HS-5 (cell line): ENCODE data around the gene C5orf22.
A peak's percentile ranks its signal among the peaks of the same experiment; 100 is the strongest.
"Not testable (repeated sequence)": the region's sequence is repeated elsewhere in the genome, so short reads cannot be mapped to it uniquely, and the experiment has no call there.

Experiments
- DNase-seq: peaks from one replicate; pipeline ENCODE4 v3.0.0-alpha.2; 2012; ENCODE audit warnings: low read depth

The C5orf22 gene

DNA sequence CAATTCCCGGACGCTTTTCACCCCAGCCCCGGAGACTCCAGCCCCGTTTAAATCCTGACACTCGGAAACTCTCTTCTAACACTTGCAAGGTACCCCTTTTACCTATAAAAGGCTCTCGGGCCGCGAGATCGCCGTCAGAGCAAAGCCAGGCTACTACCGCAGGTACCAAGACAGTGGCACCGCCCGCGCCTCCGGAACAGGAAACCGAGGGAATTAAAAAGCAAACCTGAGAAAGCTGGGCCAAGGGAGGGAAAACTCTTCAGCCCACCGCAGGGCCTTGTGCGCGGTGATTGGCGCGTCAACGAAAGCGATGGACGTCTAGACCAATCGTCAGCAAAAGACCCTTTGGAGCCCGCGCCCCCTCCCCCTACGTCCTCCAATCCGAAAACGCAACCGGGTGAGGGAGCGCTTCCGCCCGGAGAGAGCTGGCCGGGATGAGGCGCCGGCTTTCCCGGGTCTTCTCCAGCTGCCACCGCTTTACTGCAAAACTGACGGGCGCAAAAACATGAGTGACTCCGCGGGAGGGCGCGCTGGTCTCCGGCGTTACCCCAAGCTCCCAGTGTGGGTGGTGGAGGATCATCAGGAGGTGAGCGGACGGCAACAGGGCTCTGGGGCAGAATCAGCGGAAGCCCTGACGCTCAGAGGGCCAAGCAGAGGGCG, at the start of gene C5orf22, which contains the start of gene DROSHA:
C5orf22 (plus strand) TSS at position 414 of the 660 bp plus-strand sequence; CDS start at position 506, 92 bp downstream.
DROSHA (minus strand) TSS at position 206 of the 660 bp plus-strand sequence. CDS start 3,034 bp downstream, outside the sequence.
- peak; percentile 94 for DNase-seq

DNA sequence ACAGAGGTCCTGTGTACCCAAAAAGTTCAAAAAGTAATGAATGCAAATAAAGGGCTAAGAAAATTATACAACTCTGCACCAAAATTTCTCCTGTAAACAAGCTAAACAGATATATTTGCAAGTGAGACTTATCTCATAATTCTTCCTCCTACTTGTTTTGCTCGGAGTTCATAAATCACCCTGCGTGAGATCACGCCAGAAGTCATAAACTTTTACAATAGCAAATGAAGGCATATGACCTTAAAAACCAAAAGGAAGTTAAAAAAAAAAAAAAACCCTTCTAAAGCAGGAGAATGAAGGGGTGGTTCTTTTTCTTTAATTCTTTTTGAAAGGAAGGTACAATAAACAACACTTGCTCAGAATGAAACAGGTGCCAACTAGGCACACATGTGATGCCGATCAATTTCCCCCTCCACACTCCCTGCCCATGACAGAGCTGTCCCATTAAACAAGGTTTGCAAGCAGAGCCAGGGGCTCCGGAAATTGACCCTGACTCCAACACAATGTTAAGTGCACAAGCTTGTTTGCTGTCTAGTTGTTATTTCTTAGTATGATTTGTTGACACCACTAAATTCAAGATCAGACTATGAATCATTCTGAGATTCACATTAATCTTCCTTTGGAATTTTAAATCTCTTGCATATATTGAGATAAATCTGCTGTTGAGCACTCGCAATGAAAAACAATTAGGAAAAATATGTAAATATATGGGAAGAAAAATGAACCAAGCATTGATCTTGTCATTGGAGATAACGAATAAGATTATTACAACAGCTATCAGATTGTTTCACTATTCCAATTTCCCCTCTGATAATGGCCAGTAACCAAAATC, 46.5 kb upstream of the C5orf22 start:
- DNase-seq = no peak

DNA sequence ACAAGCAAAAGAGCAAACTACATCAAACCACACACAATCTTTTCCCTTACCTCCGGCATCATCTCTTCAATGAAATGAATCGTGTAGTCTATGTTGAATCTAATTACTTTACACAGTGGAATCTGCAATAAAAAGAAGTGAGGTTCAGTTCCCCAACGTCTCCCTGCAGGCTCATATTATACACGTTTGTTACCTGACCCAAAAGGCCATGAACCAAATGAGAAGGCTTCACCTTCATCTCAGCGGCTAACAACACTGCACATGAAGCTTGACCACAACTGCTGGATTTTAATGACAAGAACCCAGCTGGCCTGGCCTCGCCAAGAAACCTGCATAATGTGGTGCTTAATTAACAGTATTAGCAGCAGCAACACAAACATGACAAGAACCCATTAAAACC, 45.7 kb upstream of the C5orf22 start:
- DNase-seq = no peak

DNA sequence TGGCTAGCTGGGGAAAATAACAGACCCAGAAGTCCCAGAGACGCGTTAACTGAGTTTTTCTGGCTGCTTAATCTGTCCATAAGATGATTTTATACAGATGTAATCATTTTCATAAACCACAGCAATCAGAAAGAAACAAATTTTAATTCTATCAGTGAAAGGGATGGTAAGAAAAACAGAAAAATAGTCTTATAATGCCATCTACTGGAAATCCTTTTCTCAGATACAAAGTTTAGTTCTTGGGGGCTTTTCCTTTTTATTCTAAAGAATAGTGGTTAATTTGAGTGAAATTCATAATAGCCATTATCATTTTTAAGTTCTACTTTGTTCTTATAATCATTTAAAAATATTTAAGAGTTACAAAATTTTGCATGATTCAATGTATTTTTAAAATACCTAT, 44.6 kb upstream of the C5orf22 start:
- DNase-seq = no peak

DNA sequence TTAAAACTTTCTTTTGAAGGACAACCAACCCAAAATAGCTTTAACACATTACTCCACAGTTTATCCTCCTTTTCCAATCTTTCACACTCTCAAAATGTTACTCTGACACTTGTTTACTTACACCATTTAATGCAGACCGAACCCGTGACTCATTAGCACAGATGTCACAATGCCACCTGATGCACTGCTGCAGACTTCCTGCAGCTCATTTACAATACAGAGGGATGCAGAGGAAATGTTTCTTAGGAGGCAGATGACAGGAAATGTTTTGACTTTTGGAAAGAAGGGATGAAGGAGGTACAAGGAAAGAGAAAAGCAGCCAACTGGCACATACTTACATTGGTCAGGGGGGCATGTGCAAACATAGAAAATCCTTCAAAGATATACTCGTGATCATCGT, 39.2 kb upstream of the C5orf22 start:
- DNase-seq = no peak

DNA sequence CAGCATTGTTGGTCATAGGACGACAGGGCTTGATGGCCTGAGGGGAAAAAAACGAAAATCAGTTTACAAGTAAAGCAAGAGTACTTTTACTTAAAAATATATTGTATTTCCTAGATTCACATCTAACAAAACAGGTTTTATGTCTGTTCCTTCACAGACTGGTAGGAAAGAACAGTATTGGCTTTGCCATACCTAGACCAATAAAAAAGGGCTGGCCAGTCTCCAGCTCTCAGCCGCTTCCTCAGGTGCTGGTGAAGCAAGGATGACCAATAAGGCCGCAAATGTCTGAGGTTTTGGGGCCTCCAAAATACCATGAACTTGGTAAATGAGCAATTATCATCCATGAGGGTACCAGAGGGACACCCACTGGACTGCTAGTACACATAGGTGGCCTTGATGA, 36.8 kb upstream of the C5orf22 start:
- DNase-seq = no peak

DNA sequence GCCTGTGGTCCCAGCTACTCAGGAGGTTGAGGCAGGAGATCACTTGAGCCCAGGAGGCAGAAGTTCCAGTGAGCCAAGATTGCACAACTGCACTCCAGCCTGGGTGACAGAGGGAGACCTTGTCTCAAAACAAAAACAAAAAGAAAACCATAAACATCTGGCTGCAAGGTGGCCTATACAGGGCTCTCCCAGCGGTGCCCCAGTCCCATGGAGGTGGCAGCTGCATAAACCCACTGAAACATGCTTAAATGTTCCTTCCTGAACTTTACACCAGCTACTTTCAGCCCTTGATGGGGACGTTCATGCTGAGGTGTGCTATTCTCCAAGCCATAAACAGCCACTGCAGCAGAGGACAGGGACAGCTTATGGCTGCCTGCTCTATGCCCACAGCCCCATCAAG, 35.8 kb upstream of the C5orf22 start:
- no peak for DNase-seq

DNA sequence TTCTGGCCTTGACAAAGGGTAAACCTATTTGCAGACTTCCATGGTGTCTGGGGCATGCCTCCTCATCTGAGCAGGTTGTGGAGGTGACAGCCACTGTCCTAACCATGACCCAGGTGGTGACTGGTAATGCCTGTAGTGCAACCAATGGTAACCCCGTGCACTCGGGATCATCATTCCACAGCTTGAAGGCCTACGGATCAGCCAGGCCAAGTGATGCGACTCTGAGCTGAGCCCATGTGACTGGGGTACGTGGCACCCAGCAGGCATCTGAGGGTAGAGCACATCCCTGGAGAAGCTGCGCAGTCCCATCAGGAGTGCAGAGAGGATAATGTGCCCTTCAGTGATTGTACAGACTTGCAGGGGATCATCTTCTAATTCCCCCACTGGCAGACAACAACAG, 35.2 kb upstream of the C5orf22 start:
- no peak for DNase-seq

DNA sequence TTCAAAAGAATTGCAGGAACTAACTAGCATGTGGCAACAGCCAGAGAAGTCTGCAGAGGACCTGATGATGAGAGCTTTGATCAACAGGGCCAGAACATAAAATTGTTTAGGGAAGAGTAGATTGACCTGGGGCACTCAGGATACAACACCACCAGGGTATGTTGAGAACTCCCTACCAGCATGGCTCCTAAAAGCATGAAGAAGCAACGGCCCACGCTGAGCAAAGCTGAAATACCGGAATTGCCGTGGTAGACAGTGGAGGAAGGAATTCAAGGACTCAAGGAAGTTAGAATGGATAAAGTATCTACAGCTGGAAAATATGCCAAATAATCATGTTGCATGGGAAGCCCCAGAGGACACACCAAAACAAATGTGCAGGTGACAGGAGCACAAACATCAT, 31.8 kb upstream of the C5orf22 start:
- no peak for DNase-seq

DNA sequence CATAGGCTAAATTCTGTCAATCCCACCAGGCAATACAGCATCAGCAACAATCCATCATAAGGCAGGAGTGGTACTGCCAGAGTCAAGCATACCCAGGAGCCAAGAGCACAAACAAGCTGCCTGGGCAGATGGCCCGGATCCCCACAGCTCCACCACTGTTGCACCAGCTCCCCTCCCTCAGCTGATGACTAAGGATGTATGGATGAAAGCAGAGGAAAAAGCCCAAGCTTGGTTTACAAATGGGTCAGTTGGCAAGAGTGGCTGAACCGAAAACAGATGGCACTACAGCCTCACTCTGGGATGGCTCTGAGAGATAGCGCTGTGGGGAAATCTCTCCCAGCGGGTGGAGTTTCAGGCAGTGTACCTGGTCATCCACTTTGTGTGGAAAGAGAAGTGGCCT, 29.6 kb upstream of the C5orf22 start:
- DNase-seq = no peak

DNA sequence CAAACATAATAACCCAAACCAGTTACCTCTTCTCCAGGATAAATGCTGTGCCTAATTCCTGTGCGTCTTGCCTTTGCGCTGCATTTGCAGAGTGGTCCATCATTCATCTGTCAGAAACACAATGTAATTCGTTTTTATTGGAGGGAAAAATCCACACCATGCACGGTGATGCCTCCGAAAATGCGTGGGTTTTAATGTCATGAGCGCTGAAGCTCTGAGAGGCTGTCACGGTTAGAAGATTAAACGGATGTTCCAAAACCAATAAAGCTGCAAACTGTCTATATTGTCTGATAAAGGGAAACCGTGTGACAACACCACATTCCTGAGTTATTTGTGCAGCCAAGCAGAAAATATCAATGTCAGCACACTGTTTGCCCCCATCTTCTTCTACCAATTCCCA, 27.6 kb upstream of the C5orf22 start:
- no peak for DNase-seq

DNA sequence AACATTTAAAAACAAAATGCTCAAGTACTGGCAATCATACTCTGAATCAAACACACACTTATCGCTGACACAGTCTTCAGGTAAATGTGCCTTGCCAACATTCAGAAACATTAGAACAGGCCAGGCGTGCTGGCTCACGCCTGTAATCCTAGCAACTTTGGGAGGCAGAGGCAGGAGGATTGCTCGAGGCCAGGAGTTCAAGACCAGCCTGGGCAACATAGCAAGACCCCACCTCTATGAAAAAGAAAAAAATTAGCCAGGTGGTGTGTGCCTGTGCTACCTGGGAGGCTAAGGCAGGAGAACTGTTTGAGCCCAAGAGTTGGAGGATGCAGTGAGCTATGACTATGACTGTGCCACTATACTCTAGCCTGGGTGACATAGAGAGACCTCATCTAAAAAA, 20.8 kb upstream of the C5orf22 start:
- no peak for DNase-seq

DNA sequence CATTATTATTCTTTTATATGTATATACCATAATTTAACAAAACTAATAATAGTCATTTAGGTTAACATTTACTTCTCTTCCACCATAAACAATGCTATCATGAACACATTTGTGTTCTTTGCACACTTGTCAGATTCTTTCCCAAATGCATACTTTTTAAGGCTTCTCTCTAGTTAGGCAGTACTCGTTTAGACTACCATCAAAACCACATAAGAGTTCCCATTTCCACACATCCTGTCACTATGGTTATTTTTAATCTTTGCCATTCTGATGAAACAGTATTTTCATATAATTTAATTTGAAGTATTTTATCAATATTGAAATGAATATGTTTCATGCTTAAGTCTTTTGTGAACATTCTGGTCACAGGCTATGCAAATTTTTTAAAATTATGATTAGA, 15.3 kb upstream of the C5orf22 start:
- DNase-seq = no peak

DNA sequence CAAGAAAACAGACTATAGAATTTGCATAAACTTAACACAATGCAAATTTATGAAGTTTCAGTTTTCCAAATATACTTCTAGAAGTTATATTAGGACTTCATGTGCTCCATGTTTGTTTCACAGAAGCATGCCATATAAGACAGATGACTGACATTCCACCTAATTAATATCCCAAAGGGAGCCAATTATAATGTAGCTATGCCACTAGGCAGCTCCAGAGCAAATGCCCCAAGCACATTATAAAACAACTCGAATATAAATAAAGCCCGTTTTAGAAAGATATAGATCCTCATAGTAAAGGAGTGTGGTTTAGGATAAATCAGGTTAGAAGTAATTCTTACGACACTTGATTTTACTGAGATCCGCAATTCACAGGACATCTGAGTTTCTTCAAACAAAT, 9.1 kb upstream of the C5orf22 start:
- no peak for DNase-seq

DNA sequence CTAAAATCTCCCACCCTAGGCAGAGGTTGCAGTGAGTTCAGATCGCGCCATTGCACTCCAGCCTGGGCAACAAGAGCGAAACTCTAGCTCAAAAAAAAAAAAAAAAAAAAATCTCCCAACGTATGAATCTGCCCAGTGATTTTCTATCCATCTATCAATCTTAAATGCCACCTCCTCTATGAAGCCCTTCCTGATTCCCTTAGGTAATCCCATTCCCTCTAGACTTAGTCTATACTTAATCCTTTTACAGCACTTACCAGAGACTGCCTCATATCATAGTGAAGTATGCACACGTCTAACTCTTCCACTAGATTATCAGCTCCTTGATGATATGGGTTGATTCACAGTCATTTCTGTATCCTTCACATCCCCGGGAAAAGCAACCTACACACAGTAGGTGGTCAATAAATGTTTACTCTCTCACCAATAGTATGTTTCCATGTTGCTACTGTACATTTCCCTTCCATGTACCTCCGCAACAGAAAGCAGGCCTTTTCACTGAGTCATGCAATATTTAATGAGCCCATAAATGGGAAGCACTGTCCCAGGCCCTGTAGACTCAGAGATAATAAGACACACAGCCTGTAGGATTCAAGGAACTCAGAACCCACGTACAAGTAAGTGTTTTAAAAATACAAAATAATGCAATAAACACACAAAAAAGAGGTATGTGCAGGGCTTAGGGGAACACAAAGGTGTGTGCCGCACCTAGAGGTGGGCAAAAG, 1.4 kb upstream of the C5orf22 start:
- no peak for DNase-seq

DNA sequence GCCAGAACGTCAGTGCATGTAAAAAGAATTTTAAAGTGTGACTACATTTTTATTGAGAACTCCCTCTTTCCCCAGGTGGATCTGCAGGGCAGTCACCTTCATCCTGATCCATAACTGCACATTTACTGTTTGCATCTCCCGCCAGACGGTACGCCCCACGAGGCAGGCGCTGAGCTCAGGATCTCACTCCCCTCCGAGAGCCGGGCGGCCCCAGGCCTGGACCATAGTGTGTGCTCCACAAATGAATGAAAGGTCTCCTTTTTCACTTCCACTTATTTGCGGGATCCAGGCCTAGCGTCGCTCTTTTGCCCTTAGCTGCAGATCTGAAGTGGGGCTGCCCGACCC, 586 bp upstream of the C5orf22 start:
- DNase-seq = no peak

DNA sequence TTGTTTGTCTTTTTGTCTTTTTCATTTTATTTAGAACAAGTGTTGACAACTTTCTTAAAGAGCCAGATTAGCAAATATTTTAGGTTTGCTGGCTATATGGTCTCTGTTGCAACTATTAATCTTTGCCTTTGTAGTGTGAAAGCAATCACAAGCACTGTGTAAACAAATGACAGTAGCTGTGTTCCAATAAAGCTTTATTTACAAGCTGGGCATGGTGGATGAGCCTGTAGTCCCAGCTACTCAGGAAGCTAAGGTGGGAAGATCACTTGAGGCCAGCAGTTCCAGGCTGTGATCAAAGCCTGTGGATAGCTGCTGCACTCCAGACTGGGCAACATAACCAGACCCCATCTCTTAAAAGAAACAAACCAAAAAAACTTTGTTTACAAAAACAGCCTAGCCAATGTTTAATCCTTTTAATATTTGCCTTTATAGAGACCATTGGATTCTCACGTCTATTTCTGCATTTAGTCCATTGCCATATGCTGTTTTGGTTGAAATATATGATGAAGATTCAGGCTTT, 2.5 kb downstream of the C5orf22 start:
- no peak for DNase-seq

DNA sequence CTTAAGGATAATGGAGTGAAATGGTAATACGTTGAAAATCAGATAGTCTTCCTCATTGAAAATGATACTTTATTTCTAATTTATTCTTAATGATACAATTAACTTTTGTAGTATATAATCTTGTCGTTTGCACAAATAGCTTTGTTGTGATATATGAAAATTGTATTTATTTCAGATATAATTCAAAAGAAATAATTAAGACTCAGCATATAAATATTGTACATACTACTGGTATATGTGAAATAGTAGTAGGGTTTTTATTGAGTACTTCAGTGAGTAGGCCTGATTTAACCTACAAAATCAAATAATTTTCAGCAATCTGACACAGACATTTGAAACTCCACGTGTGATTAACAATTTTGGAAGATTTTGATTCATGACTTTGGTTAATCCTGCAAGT, 4.8 kb downstream of the C5orf22 start:
- no peak for DNase-seq

DNA sequence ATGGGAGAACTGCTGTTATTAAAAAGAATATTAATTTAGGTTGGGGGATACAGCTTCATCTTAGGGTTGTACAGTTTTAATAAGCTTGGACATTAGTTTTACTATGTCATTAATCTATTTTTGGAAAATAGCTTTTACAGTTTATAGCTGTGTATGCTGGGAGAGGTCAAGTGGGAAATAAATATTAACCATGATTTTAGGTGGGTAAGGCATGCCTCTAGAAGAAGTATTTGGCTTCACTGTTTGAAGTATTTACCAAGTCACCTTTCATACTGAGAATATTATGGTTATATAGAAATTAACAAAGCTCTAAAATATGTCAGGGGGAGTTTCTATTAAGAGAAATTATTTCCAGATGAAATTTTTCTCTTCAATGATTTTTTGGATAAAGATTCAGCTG, 5.2 kb downstream of the C5orf22 start:
- no peak for DNase-seq

DNA sequence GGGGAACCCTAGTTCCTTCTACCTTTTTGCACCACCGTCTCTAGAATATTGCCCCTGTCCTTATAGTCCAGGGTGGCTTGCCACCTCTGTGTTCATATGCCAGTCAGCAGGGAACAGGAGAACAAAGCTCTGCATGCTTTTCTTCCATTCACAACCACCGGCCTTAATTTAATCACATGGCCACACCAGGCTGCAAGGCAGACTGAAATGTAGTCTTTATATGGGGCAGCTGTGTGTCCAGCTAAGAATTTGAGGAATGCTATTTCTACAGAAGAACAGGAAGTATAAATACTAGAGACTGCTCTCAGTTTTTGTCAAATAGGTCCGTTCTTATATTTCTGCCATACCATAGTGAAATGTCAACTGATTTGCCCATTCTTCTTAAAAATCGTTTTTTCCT, 5.8 kb downstream of the C5orf22 start:
- DNase-seq = no peak

DNA sequence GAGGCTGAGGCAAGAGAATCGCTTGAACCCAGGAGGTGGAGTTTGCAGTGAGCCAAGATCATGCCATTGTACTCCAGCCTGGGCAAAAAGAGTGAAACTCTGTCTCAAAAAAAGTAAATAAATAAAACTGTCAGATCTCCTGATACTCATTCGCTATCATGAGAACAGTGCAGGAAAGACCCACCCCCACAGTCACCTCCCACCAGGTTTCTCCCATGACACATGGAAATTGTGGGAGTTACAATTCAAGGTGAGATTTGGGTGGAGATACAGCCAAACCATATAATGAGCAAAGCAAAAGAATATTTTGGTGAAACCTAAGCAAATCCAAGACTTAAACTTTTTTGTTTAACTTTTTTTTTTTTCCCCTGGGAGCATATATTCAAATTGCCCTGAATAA, 17.0 kb downstream of the C5orf22 start:
- DNase-seq = not testable (repeated sequence)

DNA sequence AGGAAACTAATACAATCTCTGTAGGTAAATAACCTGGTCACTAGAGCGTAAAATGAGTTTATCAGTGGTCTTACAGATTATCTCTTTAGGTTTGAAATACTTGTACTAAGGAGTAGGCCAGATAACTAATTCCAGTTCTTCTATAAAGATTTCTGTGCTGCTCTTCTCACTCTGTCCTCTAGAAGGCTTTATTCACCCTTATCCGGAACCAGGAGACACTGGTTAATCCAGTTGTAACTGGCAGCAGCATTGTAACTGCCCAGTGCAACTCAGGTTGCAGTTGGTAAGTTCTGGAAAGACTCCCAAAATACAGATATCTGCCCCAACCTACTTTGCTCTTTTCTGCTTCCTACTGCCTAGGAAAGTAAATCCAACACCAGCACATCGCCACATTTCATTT, 19.8 kb downstream of the C5orf22 start:
- no peak for DNase-seq

DNA sequence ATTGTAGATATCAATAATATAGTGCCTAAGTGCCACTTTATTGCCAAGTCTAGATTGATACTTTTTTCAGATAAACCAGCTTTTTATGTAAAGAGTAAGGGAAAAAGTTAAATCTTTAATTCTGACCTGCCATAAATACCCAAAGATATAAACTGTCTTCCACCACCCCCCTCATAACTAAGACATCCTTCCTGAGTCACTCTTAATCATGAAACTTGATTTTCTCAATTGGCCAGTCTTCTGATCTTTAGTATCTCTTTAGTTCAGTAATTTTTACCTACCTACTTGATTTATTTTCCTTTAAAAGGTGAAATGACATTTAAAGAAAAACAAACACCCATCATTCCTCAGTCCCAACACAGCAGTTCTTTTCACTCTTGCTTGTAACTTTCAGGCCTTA, 21.8 kb downstream of the C5orf22 start:
- no peak for DNase-seq
